Panc1 (cell line): ENCODE data around the gene C1orf210. TPM values are rescaled to one million over a fixed set of nuclear protein-coding genes. Genes with fewer than 3 reads are reported as not detected.

ENCODE experiments used
- ATAC-seq: fragments of 200-7000 bp; cut with Tn5 transposase; 2 replicates; pipeline ENCODE4 v1.9.1; 2020; ENCODE audit warnings: mild to moderate bottlenecking, moderate library complexity
- BruUV-seq: library from RNA; stranded (reverse); fragments of 400-500 nt; replicated peaks from 2 replicates; lab custom pipeline; 2021; lab: Mats Ljungman, UMichigan
- CTCF ChIA-PET: fragments of 300-600 bp; sonication (Branson Sonifier 250); formaldehyde crosslinking; loops from one replicate; lab custom pipeline; 2022; ENCODE audit warnings: antibody characterized with exemption; lab: Charles Lee
- POLR2A ChIA-PET: fragments of 300-600 bp; sonication (Branson Sonifier 250); formaldehyde crosslinking; loops from one replicate; lab custom pipeline; 2022; ENCODE audit warnings: antibody characterized with exemption; lab: Charles Lee
- DNase-seq: peaks from one replicate; pipeline ENCODE4 v3.0.0-alpha.2; 2010; ENCODE audit warnings: low read depth, low spot score
- H3K27ac ChIP-seq: 2 replicates; pipeline ENCODE4 v1.5.1; 2011; ENCODE audit warnings: mild to moderate bottlenecking, low read length, inconsistent platforms
- H3K27me3 ChIP-seq: fragments of 200-500 bp; sonication (Bioruptor generic); 2 replicates; pipeline ENCODE4 v1.6.0; 2014; ENCODE audit warnings: low read length, inconsistent platforms; ENCODE audit not compliant: control insufficient read depth, insufficient read depth
- H3K36me3 ChIP-seq: fragments of 200-500 bp; sonication (Bioruptor generic); 2 replicates; pipeline ENCODE4 v1.5.1; 2014; ENCODE audit warnings: inconsistent platforms, mild to moderate bottlenecking, low read length, moderate library complexity; ENCODE audit not compliant: control insufficient read depth, insufficient read depth
- H3K4me1 ChIP-seq: 2 replicates; pipeline ENCODE4 v1.5.1; 2011; ENCODE audit warnings: inconsistent platforms, mild to moderate bottlenecking, low read length, moderate library complexity; ENCODE audit not compliant: control insufficient read depth, insufficient read depth
- H3K4me3 ChIP-seq, 2 experiments: 2 replicates each; pipeline ENCODE4 v1.5.1; 2011 to 2012; ENCODE audit warnings: low read depth in 2 of 2, low read length in 2 of 2, mild to moderate bottlenecking in 2 of 2, inconsistent platforms in 1 of 2, moderate library complexity in 1 of 2
- H3K9me3 ChIP-seq: fragments of 200-500 bp; sonication (Bioruptor generic); 2 replicates; pipeline ENCODE4 v1.5.1; 2014; ENCODE audit warnings: low read depth, mild to moderate bottlenecking, inconsistent platforms, low read length, moderate library complexity; ENCODE audit not compliant: control insufficient read depth, insufficient read depth
- POLR2AphosphoS5 ChIP-seq: IDR thresholded peaks from 2 replicates; pipeline ENCODE4 v1.6.1; 2012; ENCODE audit warnings: mild to moderate bottlenecking, low read depth, low read length, moderate library complexity
- SIN3A ChIP-seq: IDR thresholded peaks from 2 replicates; pipeline ENCODE4 v1.6.1; 2012; ENCODE audit warnings: low read depth, mild to moderate bottlenecking, low read length, moderate library complexity, borderline replicate concordance; ENCODE audit not compliant: insufficient read depth
- TCF7L2 ChIP-seq: IDR thresholded peaks from 2 replicates; pipeline ENCODE4 v1.6.1; 2011; ENCODE audit warnings: mild to moderate bottlenecking, low read depth, low read length, inconsistent platforms
- in situ Hi-C: cut with HindIII; loops from 2 replicates; pipeline ENCODE4 v1.10.0; 2016; ENCODE audit warnings: low sequenced_read_pairs, low pct_unique_long_range_greater_than_20kb
- intact Hi-C: fragments of 100-400 bp; cut with micrococcal nuclease; formaldehyde crosslinking; loops from one replicate; pipeline ENCODE4 v1.10.0; 2022; ENCODE audit not compliant: unreplicated experiment
- total RNA-seq: library from RNA; stranded (reverse); gene quantifications from one replicate; pipeline ENCODE4 v1.2.1, GENCODE V29; 2021; ENCODE audit not compliant: unreplicated experiment
- TF ChIP-seq, protein P1 (sequence below): fragments of 450-650 bp; IDR thresholded peaks from 2 replicates; pipeline ENCODE4 v1.5.1; 2017; ENCODE audit warnings: mild to moderate bottlenecking
- TF ChIP-seq, protein P2 (sequence below), 2 experiments: IDR thresholded peaks; 2 replicates each; pipeline ENCODE4 v1.6.1; 2011 to 2012; ENCODE audit warnings: low read depth in 2 of 2, control low read depth in 1 of 2, low read length in 1 of 2, mild to moderate bottlenecking in 1 of 2, moderate library complexity in 1 of 2; ENCODE audit not compliant: insufficient read depth in 1 of 2

C1orf210 gene
- total RNA-seq, 1 experiment from 2014 or later, result not detected

DNA sequence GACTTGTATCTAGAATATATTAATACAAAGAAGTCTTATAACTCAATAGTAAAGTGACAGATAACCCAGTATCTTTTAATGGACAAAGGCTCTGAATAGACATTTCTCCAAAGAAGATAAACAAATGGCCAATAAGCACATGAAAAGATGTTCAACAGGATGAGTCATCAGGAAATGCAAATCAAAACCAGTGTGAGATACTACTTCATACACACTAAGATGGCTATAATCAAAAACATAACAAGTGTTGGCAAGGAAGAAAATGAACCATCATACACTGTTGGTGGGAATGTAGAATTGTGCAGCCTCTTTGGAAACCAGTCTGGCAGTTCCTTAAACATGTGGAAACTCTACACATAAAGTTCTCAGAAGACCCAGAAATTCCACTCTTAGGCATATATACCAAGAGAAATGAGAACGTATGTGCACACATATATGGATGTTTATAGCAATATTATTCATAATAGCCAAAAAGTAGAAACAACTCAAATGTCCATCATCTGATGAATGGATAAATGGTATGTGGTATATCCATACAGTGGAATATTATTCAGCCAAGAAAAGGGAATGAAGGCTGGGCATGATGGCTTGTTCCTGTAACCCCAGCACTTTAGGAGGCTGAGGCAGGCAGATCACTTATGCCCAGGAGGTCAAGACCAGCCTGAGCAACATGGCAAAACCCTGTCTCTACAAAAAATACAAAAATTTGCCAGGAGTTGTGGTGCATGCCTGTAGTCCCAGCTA, 42.3 kb upstream of the C1orf210 start:
- no peaks in the 10 kb centered on the region for H3K4me1 ChIP-seq
- POLR2A ChIA-PET, result no interaction called here
- H3K27me3 ChIP-seq, result no peaks in the 10 kb centered on the region
- H3K4me3 ChIP-seq, result no peak overlapping the region
- DNase-seq (no peak), ATAC-seq (no peak)
- H3K36me3 ChIP-seq, result no peaks in the 10 kb centered on the region
- CTCF ChIA-PET, result no interaction called here
- no peak for TF ChIP-seq POLR2AphosphoS5
- TF ChIP-seq SIN3A, result no peak
- no peak for TF ChIP-seq TCF7L2
- TF ChIP-seq, protein P1, sequence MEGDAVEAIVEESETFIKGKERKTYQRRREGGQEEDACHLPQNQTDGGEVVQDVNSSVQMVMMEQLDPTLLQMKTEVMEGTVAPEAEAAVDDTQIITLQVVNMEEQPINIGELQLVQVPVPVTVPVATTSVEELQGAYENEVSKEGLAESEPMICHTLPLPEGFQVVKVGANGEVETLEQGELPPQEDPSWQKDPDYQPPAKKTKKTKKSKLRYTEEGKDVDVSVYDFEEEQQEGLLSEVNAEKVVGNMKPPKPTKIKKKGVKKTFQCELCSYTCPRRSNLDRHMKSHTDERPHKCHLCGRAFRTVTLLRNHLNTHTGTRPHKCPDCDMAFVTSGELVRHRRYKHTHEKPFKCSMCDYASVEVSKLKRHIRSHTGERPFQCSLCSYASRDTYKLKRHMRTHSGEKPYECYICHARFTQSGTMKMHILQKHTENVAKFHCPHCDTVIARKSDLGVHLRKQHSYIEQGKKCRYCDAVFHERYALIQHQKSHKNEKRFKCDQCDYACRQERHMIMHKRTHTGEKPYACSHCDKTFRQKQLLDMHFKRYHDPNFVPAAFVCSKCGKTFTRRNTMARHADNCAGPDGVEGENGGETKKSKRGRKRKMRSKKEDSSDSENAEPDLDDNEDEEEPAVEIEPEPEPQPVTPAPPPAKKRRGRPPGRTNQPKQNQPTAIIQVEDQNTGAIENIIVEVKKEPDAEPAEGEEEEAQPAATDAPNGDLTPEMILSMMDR, result no peak
- TF ChIP-seq, protein P2, sequence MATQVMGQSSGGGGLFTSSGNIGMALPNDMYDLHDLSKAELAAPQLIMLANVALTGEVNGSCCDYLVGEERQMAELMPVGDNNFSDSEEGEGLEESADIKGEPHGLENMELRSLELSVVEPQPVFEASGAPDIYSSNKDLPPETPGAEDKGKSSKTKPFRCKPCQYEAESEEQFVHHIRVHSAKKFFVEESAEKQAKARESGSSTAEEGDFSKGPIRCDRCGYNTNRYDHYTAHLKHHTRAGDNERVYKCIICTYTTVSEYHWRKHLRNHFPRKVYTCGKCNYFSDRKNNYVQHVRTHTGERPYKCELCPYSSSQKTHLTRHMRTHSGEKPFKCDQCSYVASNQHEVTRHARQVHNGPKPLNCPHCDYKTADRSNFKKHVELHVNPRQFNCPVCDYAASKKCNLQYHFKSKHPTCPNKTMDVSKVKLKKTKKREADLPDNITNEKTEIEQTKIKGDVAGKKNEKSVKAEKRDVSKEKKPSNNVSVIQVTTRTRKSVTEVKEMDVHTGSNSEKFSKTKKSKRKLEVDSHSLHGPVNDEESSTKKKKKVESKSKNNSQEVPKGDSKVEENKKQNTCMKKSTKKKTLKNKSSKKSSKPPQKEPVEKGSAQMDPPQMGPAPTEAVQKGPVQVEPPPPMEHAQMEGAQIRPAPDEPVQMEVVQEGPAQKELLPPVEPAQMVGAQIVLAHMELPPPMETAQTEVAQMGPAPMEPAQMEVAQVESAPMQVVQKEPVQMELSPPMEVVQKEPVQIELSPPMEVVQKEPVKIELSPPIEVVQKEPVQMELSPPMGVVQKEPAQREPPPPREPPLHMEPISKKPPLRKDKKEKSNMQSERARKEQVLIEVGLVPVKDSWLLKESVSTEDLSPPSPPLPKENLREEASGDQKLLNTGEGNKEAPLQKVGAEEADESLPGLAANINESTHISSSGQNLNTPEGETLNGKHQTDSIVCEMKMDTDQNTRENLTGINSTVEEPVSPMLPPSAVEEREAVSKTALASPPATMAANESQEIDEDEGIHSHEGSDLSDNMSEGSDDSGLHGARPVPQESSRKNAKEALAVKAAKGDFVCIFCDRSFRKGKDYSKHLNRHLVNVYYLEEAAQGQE (IDR thresholded peaks at IDR 0.05; ENCODE audit: insufficient read depth in 1 of 2, low read depth in 2 of 2, low read length in 1 of 2), result no peak
- H3K9me3 ChIP-seq, result no peaks in the 10 kb centered on the region
- no TSS peak for BruUV-seq
- in situ Hi-C loops (no loop called here), intact Hi-C loops (no loop called here)
- no peak overlapping the region for H3K27ac ChIP-seq

DNA sequence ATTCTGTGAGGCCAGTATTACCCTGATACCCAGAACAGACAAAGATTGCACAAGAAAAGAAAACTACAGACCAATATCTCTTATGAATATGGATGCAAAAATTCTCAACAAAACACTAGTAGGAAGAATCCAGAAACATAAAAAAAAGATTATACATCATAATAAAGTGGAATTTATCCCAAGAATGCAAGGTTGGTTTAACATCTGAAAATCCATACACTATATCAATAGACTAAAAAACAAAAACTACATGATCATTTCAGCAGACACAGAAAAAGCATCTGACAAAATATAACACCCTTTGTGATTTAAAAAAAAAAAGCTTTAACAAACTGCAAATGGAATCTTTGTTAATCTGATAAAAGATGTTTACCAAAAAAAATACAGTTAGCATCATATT, 40.0 kb upstream of the C1orf210 start:
- BruUV-seq, result no TSS peak
- Histone ChIP-seq H3K36me3 (no peaks in the 10 kb centered on the region), H3K27me3 (no peaks in the 10 kb centered on the region), H3K4me3 (no peak overlapping the region), H3K4me1 (no peaks in the 10 kb centered on the region), H3K9me3 (no peaks in the 10 kb centered on the region), H3K27ac (no peak overlapping the region)
- intact Hi-C loops (no loop called here), in situ Hi-C loops (no loop called here)
- ChIA-PET CTCF (no interaction called here), POLR2A (no interaction called here)
- no peak for DNase-seq
- no peak for ATAC-seq
- no peak for TF ChIP-seq TCF7L2
- TF ChIP-seq, protein P2 (IDR thresholded peaks at IDR 0.05; ENCODE audit: insufficient read depth in 1 of 2, low read depth in 2 of 2, low read length in 1 of 2), result no peak
- no peak for TF ChIP-seq SIN3A
